ENCODE data around the gene CCR2.

- TF ChIP-seq MXI1 (IDR thresholded peaks at IDR 0.05; ENCODE audit: borderline replicate concordance, low read depth, low read length) = no peak
- no peak for TF ChIP-seq CTCF (conservative IDR thresholded peaks at IDR 0.05; ENCODE audit: low read depth, low read length)
- no peak for TF ChIP-seq BHLHE40 (IDR thresholded peaks at IDR 0.05; ENCODE audit: low read depth, low read length)
Observed at GRCh38 chr3:46360907-46361306, 7.0 kb downstream of the CCR2 start.
